GM23248 (cell line): ENCODE results near the gene MAPKBP1.

Experiments
- EZH2 ChIP-seq: fragments of 200-600 bp; sonication (generic); IDR thresholded peaks from 2 replicates; pipeline ENCODE4 v1.6.1; 2018; ENCODE audit warnings: antibody characterized with exemption, mild to moderate bottlenecking; ENCODE audit not compliant: insufficient read depth, poor library complexity, severe bottlenecking
- EZH2phosphoT487 ChIP-seq: fragments of 200-600 bp; sonication (generic); IDR thresholded peaks from 2 replicates; pipeline ENCODE4 v1.6.1; 2018; ENCODE audit warnings: antibody characterized with exemption, moderate library complexity, mild to moderate bottlenecking, low read depth; ENCODE audit not compliant: insufficient read depth

DNA sequence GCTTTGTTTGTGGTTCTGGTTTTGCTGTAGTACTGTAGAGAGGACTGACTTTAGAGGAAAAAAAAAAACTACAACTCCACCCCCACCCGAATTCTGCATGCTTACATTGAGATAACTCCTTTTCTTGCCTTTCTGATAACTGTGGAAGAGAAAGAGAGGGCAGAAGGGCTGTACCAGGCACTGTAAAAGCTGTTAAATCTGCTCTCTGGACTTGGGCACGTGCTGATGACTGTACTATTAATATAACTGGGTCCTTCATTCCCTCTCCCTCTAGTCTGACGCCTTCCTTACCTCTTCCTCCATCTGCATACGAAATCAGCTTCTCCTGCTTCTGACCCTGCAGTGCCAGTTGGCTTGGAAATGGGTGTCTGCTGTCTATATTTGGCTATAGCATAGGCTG lies 15.0 kb downstream of the MAPKBP1 start:
- TF ChIP-seq EZH2 (no peak), EZH2phosphoT487 (no peak)
